ENCODE data around the gene OVCH1. TPM values are rescaled to one million over a fixed set of nuclear protein-coding genes. Genes with fewer than 3 reads are reported as not detected.

OVCH1 gene
- total RNA-seq, 1 experiment from 2014 or later = not detected

DNA sequence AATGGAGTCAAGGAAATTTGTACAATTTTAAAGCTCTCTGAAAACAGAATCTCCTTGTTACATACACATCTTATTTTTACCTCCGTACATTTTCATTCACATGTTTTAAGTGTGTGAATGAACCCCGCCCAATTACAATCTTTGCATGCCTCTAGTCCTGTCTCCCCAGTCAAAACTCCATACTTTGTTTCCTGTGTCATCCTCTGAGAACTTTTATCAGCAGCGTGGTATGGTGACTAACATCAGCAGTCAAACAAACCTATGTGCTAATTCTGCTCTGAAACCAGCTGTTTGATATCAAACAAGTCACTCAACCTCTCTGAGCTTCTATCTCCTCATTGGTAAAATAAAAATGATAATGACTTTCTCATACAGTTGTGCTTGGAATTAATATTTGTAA is 100.7 kb downstream of the OVCH1 start:
- Histone ChIP-seq H3K9me3 (ENCODE audit: control insufficient read depth in 1 of 2, insufficient read depth in 1 of 2, low read depth in 1 of 2, low read length in 2 of 2) (no peaks in the 10 kb centered on the region), H3K27me3 (ENCODE audit: insufficient read depth, low read length) (no peaks in the 10 kb centered on the region), H3K4me2 (ENCODE audit: low read length) (no peak overlapping the region), H3K4me3 (replicated peaks in 1 of 2; ENCODE audit: low read depth in 1 of 2, low read length in 2 of 2) (no peak overlapping the region), H3K4me1 (ENCODE audit: control insufficient read depth in 1 of 2, insufficient read depth in 2 of 2, low read length in 2 of 2) (no peaks in the 10 kb centered on the region), H3K27ac (ENCODE audit: low read depth, low read length) (no peak overlapping the region), H3K9me2 (ENCODE audit: insufficient read depth) (no peaks in the 10 kb centered on the region), H3K9ac (ENCODE audit: low read length) (no peak overlapping the region), H3K79me2 (ENCODE audit: insufficient read depth, low read length) (no peaks in the 10 kb centered on the region), H3K36me3 (ENCODE audit: control insufficient read depth in 1 of 2, insufficient read depth in 2 of 2, low read length in 2 of 2) (no peaks in the 10 kb centered on the region), H4K20me1 (ENCODE audit: insufficient read depth) (no peaks in the 10 kb centered on the region), H2AFZ (ENCODE audit: low read depth, low read length, poor library complexity, severe bottlenecking) (no peak overlapping the region)
- intact Hi-C loops (cut with micrococcal nuclease) = no loop called here
- no TSS peak for BruUV-seq (replicated peaks)
- ChIA-PET POLR2A (no interaction called here), CTCF (no interaction called here), RAD21 (ENCODE audit: low non-redundant PET in 1 of 2, low total read pairs in 2 of 2, uncharacterized antibody in 2 of 2, unreplicated experiment in 2 of 2) (no interaction called here)
- no peak for ATAC-seq
- no peak for DNase-seq (ENCODE audit: low read depth, low spot score)
- TF ChIP-seq, protein P1, sequence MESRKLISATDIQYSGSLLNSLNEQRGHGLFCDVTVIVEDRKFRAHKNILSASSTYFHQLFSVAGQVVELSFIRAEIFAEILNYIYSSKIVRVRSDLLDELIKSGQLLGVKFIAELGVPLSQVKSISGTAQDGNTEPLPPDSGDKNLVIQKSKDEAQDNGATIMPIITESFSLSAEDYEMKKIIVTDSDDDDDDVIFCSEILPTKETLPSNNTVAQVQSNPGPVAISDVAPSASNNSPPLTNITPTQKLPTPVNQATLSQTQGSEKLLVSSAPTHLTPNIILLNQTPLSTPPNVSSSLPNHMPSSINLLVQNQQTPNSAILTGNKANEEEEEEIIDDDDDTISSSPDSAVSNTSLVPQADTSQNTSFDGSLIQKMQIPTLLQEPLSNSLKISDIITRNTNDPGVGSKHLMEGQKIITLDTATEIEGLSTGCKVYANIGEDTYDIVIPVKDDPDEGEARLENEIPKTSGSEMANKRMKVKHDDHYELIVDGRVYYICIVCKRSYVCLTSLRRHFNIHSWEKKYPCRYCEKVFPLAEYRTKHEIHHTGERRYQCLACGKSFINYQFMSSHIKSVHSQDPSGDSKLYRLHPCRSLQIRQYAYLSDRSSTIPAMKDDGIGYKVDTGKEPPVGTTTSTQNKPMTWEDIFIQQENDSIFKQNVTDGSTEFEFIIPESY (IDR thresholded peaks at IDR 0.05; ENCODE audit: extremely low read depth, insufficient replicate concordance, low read length) = no peak
- no peak for TF ChIP-seq POLR2AphosphoS5 (IDR thresholded peaks at IDR 0.05; ENCODE audit: low read depth, low read length)
- TF ChIP-seq, protein P2, sequence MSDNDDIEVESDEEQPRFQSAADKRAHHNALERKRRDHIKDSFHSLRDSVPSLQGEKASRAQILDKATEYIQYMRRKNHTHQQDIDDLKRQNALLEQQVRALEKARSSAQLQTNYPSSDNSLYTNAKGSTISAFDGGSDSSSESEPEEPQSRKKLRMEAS (IDR thresholded peaks at IDR 0.05) = no peak
- no peak for TF ChIP-seq FOSL1 (IDR thresholded peaks at IDR 0.05; ENCODE audit: low read depth)
- no peak for TF ChIP-seq EZH2 (IDR thresholded peaks at IDR 0.05)
- TF ChIP-seq YY1 (IDR thresholded peaks at IDR 0.05; ENCODE audit: extremely low read depth, insufficient replicate concordance, low read depth, low read length) = no peak
- TF ChIP-seq POLR2A (IDR thresholded peaks at IDR 0.05; ENCODE audit: borderline replicate concordance, extremely low read depth, insufficient read depth, insufficient read length) = no peak
- TF ChIP-seq RAD21 (IDR thresholded peaks at IDR 0.05; ENCODE audit: low read depth) = no peak
- TF ChIP-seq JUND (IDR thresholded peaks at IDR 0.05) = no peak
- no peak for TF ChIP-seq SRF (IDR thresholded peaks at IDR 0.05; ENCODE audit: low read depth)
- TF ChIP-seq, protein P3, sequence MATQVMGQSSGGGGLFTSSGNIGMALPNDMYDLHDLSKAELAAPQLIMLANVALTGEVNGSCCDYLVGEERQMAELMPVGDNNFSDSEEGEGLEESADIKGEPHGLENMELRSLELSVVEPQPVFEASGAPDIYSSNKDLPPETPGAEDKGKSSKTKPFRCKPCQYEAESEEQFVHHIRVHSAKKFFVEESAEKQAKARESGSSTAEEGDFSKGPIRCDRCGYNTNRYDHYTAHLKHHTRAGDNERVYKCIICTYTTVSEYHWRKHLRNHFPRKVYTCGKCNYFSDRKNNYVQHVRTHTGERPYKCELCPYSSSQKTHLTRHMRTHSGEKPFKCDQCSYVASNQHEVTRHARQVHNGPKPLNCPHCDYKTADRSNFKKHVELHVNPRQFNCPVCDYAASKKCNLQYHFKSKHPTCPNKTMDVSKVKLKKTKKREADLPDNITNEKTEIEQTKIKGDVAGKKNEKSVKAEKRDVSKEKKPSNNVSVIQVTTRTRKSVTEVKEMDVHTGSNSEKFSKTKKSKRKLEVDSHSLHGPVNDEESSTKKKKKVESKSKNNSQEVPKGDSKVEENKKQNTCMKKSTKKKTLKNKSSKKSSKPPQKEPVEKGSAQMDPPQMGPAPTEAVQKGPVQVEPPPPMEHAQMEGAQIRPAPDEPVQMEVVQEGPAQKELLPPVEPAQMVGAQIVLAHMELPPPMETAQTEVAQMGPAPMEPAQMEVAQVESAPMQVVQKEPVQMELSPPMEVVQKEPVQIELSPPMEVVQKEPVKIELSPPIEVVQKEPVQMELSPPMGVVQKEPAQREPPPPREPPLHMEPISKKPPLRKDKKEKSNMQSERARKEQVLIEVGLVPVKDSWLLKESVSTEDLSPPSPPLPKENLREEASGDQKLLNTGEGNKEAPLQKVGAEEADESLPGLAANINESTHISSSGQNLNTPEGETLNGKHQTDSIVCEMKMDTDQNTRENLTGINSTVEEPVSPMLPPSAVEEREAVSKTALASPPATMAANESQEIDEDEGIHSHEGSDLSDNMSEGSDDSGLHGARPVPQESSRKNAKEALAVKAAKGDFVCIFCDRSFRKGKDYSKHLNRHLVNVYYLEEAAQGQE (IDR thresholded peaks at IDR 0.05; ENCODE audit: low read depth) = no peak
- TF ChIP-seq ZNF274 (IDR thresholded peaks at IDR 0.05; ENCODE audit: low read depth, low read length) = no peak

Data from HCT116 (cell line).